Skeletal muscle satellite cell (primary cell): Measurements from ENCODE around the gene IDUA.

Experiments used
- H3K27me3 ChIP-seq: 2 replicates; pipeline ENCODE4 v1.7.0; 2013; ENCODE audit warnings: low read length; ENCODE audit not compliant: control insufficient read depth, insufficient read depth
- H3K36me3 ChIP-seq: 2 replicates; pipeline ENCODE4 v1.7.0; 2013; ENCODE audit warnings: mild to moderate bottlenecking, control low read depth, low read length; ENCODE audit not compliant: insufficient read depth
- H3K4me1 ChIP-seq: 2 replicates; pipeline ENCODE4 v1.7.0; 2013; ENCODE audit warnings: low read length; ENCODE audit not compliant: control insufficient read depth, insufficient read depth
- H3K4me2 ChIP-seq: 2 replicates; pipeline ENCODE4 v1.7.0; 2013; ENCODE audit warnings: mild to moderate bottlenecking, low read length
- H3K4me3 ChIP-seq: 2 replicates; pipeline ENCODE4 v1.7.0; 2013; ENCODE audit warnings: low read length
- H3K9ac ChIP-seq: 2 replicates; pipeline ENCODE4 v1.7.0; 2013; ENCODE audit warnings: mild to moderate bottlenecking, low read depth, low read length, moderate library complexity
- H3K9me3 ChIP-seq: replicated peaks from 2 replicates; pipeline ENCODE4 v1.7.0; 2013; ENCODE audit warnings: mild to moderate bottlenecking, control low read depth, low read length

The IDUA gene

GRCh38 chr4:1039493-1040343 lies 52.9 kb downstream of the IDUA start:
- no peak overlapping the region for H3K4me3 ChIP-seq
- H3K4me2 ChIP-seq, result no peak overlapping the region
- no peaks in the 10 kb centered on the region for H3K36me3 ChIP-seq
- peaks cover 64% of the 10 kb centered on the region for H3K4me1 ChIP-seq
- H3K9me3 ChIP-seq, result no peaks in the 10 kb centered on the region
- no peaks in the 10 kb centered on the region for H3K27me3 ChIP-seq
- H3K9ac ChIP-seq, result peak overlapping the region; percentile 1

DNA sequence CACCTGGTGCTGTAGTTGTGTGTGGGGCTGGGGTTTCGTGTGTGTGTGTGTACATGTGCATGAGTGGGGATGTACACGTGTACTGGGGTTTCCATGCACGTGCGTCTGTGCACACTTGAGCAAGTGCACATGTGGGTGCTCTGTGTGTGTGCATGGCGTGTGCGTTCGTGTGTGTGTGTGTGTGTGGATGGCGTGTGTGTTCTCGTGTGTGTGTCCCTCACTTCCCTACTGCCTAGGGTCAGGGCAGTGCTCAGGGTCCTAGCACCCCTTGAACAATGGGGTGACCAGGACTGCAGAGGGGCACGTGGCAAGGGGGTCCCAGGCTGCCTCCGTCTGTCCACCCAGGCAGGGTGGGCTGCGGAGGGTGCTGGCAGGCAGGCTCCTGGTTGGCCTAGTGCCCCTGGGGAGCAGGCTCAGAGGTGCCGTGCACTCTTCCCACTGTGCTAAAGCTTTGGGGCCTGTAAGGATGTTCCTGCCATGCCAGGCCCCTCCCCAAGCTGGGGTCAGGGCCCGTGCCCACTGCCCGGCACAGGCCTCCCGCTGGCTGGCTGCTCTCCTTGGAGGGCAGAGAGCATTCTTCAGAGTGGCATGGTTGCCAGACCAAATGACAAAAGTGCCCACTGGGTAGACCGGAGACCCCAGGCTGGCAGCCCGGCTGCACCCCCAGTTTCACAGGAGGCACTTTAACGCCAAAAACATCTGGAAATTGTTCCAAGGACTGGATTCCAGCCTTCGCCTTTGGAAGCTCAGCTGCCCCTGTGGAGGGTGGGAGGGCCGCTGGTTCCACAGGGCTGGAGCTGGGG lies 53.7 kb downstream of the IDUA start:
- no peaks in the 10 kb centered on the region for H3K36me3 ChIP-seq
- no peaks in the 10 kb centered on the region for H3K9me3 ChIP-seq
- H3K27me3 ChIP-seq, result peaks cover 5% of the 10 kb centered on the region
- no peak overlapping the region for H3K9ac ChIP-seq
- H3K4me3 ChIP-seq, result no peak overlapping the region
- no peak overlapping the region for H3K4me2 ChIP-seq
- peaks cover 65% of the 10 kb centered on the region for H3K4me1 ChIP-seq

- Histone ChIP-seq H3K36me3 (no peaks in the 10 kb centered on the region), H3K9ac (no peak overlapping the region), H3K4me3 (no peak overlapping the region), H3K9me3 (no peaks in the 10 kb centered on the region), H3K27me3 (peaks cover 7% of the 10 kb centered on the region), H3K4me2 (peak overlapping the region; percentile 14), H3K4me1 (peaks cover 63% of the 10 kb centered on the region)
Measured at GRCh38 chr4:1041147-1041935, 54.5 kb downstream of the IDUA start.

DNA sequence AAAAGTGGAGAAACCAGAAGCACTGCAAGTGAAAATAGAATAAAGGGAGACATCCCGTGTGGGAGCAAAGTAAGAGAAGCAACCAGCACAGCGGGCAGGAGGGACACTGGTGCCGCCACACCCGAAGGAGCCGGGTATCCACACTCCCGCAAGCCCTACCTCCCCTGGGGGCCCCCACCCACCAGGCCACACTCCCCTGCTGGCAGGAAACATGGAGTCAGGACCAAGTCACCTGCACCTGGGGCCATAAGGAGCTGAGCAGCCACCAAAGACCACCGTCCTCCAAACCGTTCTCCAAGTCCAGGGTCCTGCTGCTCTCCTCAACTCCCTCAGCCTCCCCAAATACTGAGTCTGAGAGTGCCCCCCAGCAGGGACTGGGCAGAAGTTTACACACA lies 55.1 kb downstream of the IDUA start:
- Histone ChIP-seq H3K4me3 (no peak overlapping the region), H3K9ac (no peak overlapping the region), H3K9me3 (no peaks in the 10 kb centered on the region), H3K27me3 (peaks cover 7% of the 10 kb centered on the region), H3K4me1 (peaks cover 69% of the 10 kb centered on the region), H3K4me2 (peak overlapping the region; percentile 14), H3K36me3 (no peaks in the 10 kb centered on the region)

- Histone ChIP-seq H3K9ac (no peak overlapping the region), H3K4me1 (peaks cover 75% of the 10 kb centered on the region), H3K36me3 (no peaks in the 10 kb centered on the region), H3K9me3 (no peaks in the 10 kb centered on the region), H3K4me2 (no peak overlapping the region), H3K27me3 (peaks cover 7% of the 10 kb centered on the region), H3K4me3 (no peak overlapping the region)
Measured at GRCh38 chr4:1042352-1043055, 55.7 kb downstream of the IDUA start.

DNA sequence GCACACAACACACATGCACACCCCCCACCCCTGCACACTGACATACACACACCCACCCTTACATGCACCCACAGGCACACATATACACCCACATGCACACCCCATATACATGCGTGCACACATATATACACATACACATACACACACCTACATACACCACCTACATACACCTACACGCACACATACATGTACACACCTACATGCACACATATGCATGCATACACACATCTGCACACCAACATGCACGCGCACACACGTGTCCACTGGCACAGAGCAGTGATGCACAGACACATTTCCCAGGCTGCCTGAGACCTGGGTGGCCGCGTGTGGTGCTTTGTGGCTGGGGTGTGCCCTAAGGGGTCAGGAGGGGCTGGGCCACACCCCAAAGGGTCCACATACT lies 56.3 kb downstream of the IDUA start:
- Histone ChIP-seq H3K27me3 (peaks cover 7% of the 10 kb centered on the region), H3K9ac (peak overlapping the region; percentile 36), H3K4me3 (peak overlapping the region; percentile 28), H3K9me3 (no peaks in the 10 kb centered on the region), H3K36me3 (no peaks in the 10 kb centered on the region), H3K4me1 (peaks cover 78% of the 10 kb centered on the region), H3K4me2 (peak overlapping the region; percentile 65)

GRCh38 chr4:1043651-1044468 lies 57.0 kb downstream of the IDUA start:
- Histone ChIP-seq H3K27me3 (peaks cover 8% of the 10 kb centered on the region), H3K9ac (peak overlapping the region; percentile 65), H3K4me1 (peaks cover 77% of the 10 kb centered on the region)

DNA sequence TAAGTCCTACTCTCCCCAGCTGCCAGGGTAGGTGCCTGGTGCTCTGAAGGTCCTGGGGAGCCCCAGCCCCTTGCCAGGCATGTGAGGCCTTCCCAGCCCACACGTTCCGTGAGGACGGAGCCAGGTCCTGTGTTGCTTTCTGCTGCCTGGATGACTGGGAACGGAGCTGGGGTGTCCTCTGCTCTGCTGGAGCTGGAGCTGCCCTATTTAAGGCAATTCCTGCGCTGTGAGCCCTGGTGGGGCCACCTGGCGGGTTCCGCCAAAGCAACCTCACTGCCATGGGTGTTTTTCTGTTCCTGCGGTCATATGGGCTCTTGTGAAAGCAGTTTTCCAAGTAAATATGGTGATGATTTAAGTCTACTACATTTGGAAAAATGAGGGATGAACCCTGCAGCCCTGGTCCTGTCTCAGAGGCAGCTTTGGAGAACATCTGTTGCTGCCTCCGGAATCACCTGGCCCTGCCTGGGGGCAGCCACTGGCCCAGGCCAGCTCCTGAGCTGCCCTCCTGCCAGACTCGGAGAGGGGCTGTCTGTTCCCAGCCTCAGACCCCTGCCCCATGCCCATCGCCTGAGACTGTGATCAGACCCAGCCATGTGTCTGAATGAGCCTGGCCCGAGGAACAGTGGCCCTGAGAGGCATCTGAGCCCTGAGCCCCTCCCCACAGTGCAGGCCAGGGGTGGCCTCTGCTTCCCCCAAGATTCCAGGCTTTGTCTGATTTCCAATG lies 57.8 kb downstream of the IDUA start:
- Histone ChIP-seq H3K4me1 (peaks cover 69% of the 10 kb centered on the region), H3K4me3 (no peak overlapping the region), H3K9me3 (no peaks in the 10 kb centered on the region), H3K36me3 (no peaks in the 10 kb centered on the region), H3K4me2 (peak overlapping the region; percentile 71), H3K27me3 (peaks cover 13% of the 10 kb centered on the region), H3K9ac (peak overlapping the region; percentile 65)

More at GRCh38 chr4:1043651-1044468, 57.0 kb downstream of the IDUA start:
- peak overlapping the region; percentile 49 for H3K4me3 ChIP-seq
- no peaks in the 10 kb centered on the region for H3K36me3 ChIP-seq
- H3K9me3 ChIP-seq, result no peaks in the 10 kb centered on the region
- H3K4me2 ChIP-seq, result peak overlapping the region; percentile 71

DNA sequence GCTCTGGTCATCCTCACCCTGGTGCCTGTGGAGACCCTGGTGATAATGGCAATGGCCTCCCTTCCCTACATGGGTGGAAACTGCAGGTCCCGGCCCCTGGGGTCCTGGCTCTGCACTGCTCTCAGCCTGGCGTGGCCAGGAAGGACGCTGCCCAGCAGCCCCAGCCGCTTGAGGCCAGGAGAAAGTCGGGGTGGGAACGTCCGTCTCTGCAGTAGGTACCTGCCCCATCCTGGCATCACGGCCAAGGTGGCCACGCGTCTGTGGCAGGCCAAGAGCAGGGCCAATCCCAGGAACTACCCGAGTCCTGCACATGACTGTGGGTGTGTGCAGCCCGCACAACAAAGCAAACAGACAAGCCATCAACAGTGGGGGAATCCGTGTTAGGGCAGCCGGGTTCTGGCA lies 58.4 kb downstream of the IDUA start:
- peaks cover 64% of the 10 kb centered on the region for H3K4me1 ChIP-seq
- no peaks in the 10 kb centered on the region for H3K36me3 ChIP-seq
- no peak overlapping the region for H3K9ac ChIP-seq
- no peaks in the 10 kb centered on the region for H3K9me3 ChIP-seq
- H3K4me2 ChIP-seq, result peak overlapping the region; percentile 43
- H3K4me3 ChIP-seq, result peak overlapping the region; percentile 45
- peaks cover 13% of the 10 kb centered on the region for H3K27me3 ChIP-seq
